UCSD-AML1 (cell line): ENCODE measurements around the gene GRN.
"Not testable (repeated sequence)": the region's sequence is repeated elsewhere in the genome, so short reads cannot be mapped to it uniquely, and the experiment has no call there.

Experiments used
- DNase-seq: peaks from one replicate; lab custom pipeline; 2025; ENCODE audit not compliant: unreplicated experiment; lab: John Stamatoyannopoulos, UW

The GRN gene

DNA sequence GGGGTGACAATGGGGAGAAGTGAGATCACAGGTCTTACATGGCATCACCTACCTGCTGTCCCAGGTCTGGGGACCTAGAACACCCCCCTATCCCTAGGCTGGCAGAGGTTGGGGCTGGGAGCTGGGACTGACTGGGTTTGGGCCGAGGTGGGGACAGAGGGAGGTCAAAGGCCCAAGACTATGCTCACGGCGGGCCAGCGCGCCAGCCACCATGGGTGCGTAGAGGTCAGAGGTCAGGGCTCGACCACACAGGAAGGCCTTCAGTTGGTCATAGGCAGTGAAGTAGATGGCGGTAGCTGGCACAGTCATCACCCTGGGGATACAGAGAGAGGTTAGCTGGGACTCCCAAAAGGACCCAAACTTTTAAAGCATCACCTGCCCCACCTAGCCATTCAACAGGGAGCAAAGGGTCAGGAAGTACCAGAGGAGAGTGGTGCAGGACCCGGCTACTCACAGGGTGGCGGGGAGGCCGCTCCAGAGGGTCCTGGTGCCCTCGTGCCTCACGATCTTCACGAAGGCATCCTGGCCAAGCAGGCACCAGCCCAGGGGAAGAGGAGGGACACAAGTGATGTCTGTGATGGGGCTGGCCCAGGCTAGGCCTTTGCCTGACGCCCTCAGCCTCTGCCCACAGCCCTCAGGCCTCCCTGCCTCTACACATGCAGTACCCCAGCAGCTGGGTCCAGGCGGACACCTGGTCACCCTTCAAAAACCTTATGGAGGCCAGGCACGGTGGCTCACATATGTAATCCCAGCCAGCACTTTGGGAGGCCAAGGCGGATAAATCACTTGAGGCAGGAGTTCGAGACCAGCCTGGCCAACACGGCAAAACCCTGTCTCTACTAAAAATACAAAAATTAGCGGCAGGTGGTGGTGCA lies 23.6 kb upstream of the GRN start:
- DNase-seq = no peak

DNA sequence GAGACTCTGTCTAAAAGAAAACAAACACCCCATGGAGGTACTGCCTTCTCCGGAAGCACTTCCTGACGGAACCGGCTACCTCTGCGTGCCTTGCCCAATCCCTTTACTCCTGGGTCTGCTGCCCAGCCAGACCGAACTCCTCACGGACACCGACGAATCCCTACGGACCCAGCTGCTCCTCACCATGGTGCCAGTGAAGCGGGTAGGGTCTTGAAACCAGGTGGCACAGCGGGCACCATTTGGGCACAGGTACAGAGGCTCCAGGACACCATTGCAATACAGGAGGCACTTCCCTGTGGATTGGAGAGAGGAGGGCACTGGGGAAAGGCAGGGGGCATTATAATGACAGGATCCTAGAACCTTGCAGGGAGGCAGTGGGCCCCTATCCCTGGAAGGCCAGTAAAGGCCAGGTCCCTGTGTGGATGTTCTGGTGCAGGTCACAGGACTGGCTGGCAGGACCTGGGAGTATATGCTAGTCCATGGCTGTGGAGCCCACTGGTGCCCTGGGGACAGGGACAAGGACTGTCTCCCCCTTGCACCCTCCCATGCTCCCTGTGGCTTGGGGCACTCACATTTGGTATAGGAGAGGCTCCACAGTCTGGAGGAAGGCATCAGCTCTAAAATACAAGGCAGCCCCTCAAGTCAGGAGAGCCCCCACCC lies 22.7 kb upstream of the GRN start:
- DNase-seq = no peak

DNA sequence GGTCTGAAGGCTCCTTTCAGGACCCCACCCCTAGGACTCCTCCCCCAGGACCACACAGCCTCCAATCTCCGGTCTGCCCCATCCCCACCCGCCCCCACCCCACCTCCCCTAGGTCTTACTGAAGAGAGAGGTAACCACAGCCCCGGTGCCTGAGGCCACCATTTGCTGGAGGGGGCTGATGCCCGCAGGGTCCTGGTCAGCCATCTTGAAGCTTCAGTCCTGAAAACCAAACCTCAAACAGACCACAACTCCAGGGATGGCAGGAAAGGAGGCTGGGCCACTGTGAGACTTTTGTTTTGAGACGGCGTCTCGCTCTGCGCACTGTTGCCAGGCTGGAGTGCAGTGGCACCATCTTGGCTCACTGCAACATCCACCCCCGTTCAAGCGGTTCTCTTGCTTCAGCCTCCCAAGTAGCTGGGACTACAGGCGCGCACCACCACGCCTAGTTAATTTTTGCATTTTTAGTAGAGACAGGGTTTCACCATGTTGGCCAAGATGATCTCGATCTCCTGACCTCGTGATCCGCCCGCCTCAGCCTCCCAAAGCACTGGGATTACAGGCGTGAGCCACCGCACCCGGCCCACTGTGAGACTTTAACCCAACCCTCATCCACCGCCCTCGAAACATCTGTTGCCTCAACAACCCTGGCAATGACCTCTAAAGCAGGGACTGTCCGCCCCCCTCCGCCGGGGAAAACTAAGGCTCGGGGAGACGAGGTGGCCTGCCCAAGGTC lies 21.6 kb upstream of the GRN start:
- no peak for DNase-seq

DNA sequence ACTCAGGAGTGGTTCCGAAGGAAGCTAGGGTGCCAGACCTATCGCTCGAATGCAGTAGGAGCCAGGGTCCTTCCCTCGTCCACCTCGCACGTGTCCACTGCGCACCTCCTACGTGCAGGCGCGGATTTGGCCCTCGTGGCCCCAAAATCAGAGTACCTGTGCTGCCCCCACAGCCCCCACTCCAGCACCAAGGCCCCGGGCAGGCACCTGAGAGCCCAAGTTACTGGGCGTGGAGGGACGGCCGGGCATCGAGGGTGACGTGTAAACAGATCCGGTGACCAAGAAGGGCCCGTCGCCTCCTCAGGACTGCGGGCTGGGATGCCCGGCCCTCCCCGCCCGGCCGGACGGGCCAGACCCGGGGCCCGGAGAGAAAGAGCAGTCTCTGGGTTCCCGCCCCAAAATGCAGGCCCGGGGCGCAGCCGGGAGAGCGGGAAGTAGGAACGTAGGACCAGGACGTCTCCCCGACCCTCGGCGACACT lies 21.0 kb upstream of the GRN start:
- no peak for DNase-seq

- DNase-seq = peak; percentile 95
Measured at GRCh38 chr17:44324571-44325275, 20.4 kb upstream of the GRN start, which contains the start of gene SLC25A39. SLC25A39 (minus strand) TSS chr17:44324823; CDS start chr17:44323562, 1,261 bp downstream.

- peak; percentile 93 for DNase-seq
Measured at GRCh38 chr17:44326861-44327444, 18.1 kb upstream of the GRN start.

DNA sequence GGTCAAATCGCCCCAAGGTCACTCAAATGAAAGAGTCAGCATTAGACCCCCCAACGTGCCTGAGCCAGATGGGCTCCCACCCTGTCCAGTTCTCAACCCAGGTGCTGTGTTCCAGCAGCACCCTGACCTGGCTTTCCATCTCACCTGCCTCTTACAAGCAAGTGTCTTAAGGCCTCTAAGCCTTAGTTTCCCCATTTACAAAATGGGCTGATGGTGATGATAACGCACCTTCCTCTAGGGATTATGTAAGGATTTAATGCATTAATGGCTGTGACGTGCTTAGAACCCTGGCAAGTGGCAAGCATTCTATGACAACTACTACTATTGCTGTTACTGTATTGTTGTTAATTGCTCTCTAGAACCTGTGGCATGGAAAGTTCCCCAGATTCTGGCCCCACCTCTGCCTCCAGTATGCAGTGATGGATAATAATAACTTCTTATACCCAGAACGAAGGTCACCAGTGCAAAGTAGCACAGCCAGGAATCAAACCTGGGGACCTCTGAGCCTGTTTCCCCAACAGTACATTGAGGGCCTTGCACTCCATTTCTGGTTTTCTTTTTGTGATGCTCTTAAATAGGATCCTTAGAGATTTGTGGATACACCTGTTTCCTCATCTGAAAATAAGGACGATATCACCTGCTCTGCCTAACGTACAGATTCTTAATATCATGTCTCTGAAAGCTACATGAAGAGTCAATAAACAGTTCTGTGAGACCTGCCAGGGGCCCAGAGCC lies 17.2 kb upstream of the GRN start:
- no peak for DNase-seq

DNA sequence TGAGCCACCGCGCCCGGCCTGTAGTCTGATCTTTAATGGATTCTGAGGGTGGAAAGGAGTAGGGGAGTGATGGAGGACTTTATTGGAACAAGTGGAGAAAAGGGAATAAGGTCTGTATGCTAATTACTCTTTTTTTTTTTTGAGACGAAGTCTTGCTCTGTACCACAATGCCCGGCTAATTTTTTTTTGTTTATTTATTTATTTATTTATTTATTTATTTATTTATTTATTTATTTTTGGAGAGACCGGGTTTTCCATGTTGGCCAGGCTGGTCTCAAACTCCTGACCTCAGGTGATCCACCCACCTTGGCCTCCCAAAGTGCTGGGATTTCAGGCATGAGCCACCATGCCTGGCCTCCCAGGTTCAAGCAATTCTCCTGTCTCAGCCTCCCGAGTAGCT lies 15.6 kb upstream of the GRN start:
- DNase-seq = not testable (repeated sequence)

DNA sequence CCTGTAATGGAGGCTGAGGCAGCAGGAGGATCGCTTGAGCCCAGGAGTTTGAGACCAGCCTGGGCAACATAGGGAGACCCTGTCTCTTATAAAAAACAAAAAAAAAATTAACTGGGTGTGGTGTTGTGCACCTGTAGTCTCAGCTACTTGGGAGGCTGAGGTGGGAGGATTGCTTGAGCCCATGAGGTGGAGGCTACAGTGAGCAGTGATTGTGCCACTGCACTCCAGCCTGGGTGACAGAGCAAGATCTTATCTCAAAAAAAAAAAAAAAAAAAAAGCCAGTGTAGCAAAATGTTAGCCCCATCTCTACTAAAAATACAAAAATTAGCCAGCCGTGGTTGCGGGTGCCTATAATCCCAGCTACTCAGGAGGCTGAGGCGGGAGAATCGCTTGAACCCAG lies 14.8 kb upstream of the GRN start:
- not testable (repeated sequence) for DNase-seq

DNA sequence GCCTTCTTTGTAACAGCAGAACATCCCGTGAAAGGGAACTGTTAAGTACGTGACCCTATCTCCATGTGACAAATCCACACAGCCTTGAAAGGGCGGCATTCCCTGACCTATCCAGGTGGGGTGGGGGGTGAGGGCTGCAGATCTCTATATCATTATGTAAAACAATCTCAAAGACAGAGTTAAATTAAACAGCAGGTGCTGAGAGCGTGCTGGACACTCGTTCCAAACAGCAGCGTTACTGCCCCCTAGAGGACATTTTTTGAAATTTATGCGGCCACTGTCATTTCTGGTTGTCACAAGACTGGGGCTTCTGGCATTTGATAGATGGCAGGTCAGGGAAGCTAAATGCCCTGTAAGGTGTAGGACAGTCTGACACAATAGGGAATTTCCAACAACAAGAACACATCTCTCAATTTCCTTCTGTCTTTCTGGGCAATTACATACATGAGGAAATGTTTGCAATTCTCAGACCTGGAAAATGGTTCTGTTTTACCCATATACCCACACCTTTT lies 13.8 kb upstream of the GRN start:
- peak; percentile 50 for DNase-seq

GRCh38 chr17:44333371-44333770 lies 11.7 kb upstream of the GRN start:
- DNase-seq = no peak

- no peak for DNase-seq
Measured at GRCh38 chr17:44334315-44334714, 10.8 kb upstream of the GRN start.

GRCh38 chr17:44334727-44335126 lies 10.4 kb upstream of the GRN start:
- no peak for DNase-seq

DNA sequence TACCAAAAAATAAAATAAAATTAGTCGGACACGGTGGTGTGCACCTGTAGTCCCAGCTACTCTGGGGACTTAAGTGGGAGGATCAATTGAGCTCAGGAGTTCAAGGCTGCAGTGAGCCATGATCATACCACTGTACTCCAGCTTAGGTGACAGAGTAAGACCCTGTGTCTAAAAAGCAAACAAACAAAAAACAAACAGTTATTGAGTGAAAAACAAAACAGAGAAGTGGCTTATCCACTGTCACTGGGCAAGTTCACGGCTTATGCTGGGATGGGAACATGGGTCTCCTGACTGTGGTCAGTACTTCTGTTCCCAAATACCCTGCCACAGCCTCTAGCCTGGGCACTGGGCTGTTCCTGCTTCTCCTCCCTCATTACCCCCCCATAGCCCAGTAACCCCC lies 9.5 kb upstream of the GRN start:
- no peak for DNase-seq

- DNase-seq = no peak
Measured at GRCh38 chr17:44335968-44336367, 9.1 kb upstream of the GRN start.

GRCh38 chr17:44338702-44339101 lies 6.4 kb upstream of the GRN start:
- no peak for DNase-seq

DNA sequence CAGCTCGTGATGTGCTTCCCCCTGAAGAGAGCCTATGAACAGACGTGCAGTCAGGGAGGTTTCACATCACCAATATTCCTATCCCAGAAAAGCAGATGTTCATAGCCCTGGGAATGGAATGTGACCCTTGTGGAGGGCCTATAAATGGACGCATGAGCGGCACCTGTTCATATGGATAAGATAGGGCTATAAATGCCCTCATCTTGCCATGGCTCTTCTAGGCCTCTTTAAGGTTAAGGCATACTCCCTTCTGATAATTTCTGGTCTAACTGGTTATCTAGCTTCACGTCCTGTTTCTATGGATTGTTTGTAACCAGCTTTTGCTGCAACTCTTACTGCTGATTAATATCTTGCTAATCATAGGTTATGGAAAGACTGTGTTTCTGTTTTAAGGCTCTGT lies 4.5 kb upstream of the GRN start:
- not testable (repeated sequence) for DNase-seq

- DNase-seq = no peak
Measured at GRCh38 chr17:44343510-44344209, 1.4 kb upstream of the GRN start.

DNA sequence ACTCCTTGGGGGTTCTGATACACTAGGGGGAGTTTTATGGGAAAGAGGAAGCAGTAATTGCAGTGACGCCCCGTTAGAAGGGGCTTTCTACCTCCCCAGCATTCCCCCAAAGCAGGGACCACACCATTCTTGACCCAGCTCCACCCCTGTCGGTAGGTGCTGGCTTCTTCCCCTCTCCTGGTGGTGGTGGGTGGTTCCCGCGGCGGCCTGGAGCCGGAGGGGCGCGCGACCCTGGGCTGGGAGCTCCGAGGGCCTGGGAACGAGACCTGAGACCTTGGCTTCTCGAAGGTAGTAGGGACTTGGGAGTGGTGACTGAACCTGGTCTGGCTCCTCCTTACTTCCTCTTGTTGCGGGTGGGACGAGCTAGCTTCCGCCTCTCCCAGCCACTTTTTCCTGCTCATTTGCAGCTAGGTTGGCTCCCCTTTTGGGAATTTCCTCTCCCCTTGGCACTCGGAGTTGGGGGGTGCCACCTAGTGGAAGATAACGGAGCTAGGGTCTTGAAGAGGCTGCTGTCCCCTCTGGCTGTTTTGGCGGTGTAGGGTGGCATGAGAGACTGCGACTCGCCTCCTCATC lies 438 bp downstream of the GRN start:
- DNase-seq = peak; percentile 62
